ENCODE results near the gene SCO2. TPM values are rescaled to one million over a fixed set of nuclear protein-coding genes. Genes with fewer than 3 reads are reported as not detected.

The SCO2 gene
- total and polyA plus RNA-seq, 9 of the 15 experiments (the other 6 are each of a cell fraction or from before 2014, with no cell fraction given), result 0.34 to 4.0 (median 1.1) TPM; not detected in 3

GRCh38 chr22:50537765-50538164 is 12.4 kb upstream of the SCO2 start (continued):
- TF ChIP-seq, protein P1, sequence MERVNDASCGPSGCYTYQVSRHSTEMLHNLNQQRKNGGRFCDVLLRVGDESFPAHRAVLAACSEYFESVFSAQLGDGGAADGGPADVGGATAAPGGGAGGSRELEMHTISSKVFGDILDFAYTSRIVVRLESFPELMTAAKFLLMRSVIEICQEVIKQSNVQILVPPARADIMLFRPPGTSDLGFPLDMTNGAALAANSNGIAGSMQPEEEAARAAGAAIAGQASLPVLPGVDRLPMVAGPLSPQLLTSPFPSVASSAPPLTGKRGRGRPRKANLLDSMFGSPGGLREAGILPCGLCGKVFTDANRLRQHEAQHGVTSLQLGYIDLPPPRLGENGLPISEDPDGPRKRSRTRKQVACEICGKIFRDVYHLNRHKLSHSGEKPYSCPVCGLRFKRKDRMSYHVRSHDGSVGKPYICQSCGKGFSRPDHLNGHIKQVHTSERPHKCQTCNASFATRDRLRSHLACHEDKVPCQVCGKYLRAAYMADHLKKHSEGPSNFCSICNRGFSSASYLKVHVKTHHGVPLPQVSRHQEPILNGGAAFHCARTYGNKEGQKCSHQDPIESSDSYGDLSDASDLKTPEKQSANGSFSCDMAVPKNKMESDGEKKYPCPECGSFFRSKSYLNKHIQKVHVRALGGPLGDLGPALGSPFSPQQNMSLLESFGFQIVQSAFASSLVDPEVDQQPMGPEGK (CRISPR knock-in tag; IDR thresholded peaks at IDR 0.05; ENCODE audit: borderline replicate concordance), result no peak
- TF ChIP-seq YBX1 (IDR thresholded peaks at IDR 0.05), result no peak
- TF ChIP-seq, protein P2, sequence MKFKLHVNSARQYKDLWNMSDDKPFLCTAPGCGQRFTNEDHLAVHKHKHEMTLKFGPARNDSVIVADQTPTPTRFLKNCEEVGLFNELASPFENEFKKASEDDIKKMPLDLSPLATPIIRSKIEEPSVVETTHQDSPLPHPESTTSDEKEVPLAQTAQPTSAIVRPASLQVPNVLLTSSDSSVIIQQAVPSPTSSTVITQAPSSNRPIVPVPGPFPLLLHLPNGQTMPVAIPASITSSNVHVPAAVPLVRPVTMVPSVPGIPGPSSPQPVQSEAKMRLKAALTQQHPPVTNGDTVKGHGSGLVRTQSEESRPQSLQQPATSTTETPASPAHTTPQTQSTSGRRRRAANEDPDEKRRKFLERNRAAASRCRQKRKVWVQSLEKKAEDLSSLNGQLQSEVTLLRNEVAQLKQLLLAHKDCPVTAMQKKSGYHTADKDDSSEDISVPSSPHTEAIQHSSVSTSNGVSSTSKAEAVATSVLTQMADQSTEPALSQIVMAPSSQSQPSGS (CRISPR knock-in tag; IDR thresholded peaks at IDR 0.05), result no peak

GRCh38 chr22:50536226-50536625 is 10.8 kb upstream of the SCO2 start:
- Histone ChIP-seq H3K4me2 (ENCODE audit: insufficient read depth, low read length) (no peak overlapping the region), H3K9me1 (ENCODE audit: control insufficient read depth, insufficient read depth, low read length) (no peaks in the 10 kb centered on the region), H3K4me3 (no peak overlapping the region), H3K4me1 (replicated peaks in 1 of 2; ENCODE audit: control insufficient read depth in 2 of 2, insufficient read depth in 2 of 2, low read length in 2 of 2) (peaks cover 25% of the 10 kb centered on the region in 2 experiments), H3K9me3 (replicated peaks; ENCODE audit: control insufficient read depth, insufficient read depth, low read depth, low read length) (no peaks in the 10 kb centered on the region), H4K20me1 (replicated peaks; ENCODE audit: control insufficient read depth, insufficient read depth, low read length) (no peaks in the 10 kb centered on the region), H2AFZ (ENCODE audit: low read depth, low read length) (no peak overlapping the region), H3K36me3 (ENCODE audit: control insufficient read depth, insufficient read depth, low read length) (no peaks in the 10 kb centered on the region), H3K9ac (ENCODE audit: insufficient read depth in 1 of 2, low read depth in 2 of 2, low read length in 2 of 2) (no peak overlapping the region), H3K79me2 (ENCODE audit: control insufficient read depth, insufficient read depth, low read length) (no peaks in the 10 kb centered on the region), H3K27ac (ENCODE audit: extremely low read depth, low read depth, low read length) (no peak overlapping the region), H3K27me3 (ENCODE audit: control insufficient read depth in 2 of 2, insufficient read depth in 2 of 2, low read length in 2 of 2) (no peaks in the 10 kb centered on the region)
- ATAC-seq (no peak), DNase-seq (ENCODE audit: extremely low read depth in 1 of 4, low spot score in 3 of 4) (no peak), FAIRE-seq (no peak)
- ChIA-PET CTCF (ENCODE audit: low intra/inter-chr PET ratio) (no interaction called here), POLR2A (interaction anchor here (1.4 kb wide), 1 partner anchor 11 kb away, joined by 5 read pairs; the partner anchor contains the start of gene SCO2)
- in situ Hi-C loops (cut with MboI) (no loop called here), intact Hi-C loops (cut with micrococcal nuclease) (no loop called here)
- no TSS peak for BruUV-seq (replicated peaks)
- WGBS (ENCODE audit: insufficient coverage, low coverage, missing lambda C conversion rate), result 58% methylated on average over 2 of the region's 3 CpGs
- TF ChIP-seq PHB (CRISPR knock-in tag; IDR thresholded peaks at IDR 0.05), result no peak
- no peak for TF ChIP-seq ZNF830 (CRISPR knock-in tag; IDR thresholded peaks at IDR 0.05)
- TF ChIP-seq KAT7 (CRISPR knock-in tag; IDR thresholded peaks at IDR 0.05; ENCODE audit: borderline replicate concordance), result no peak
- no peak for TF ChIP-seq KAT8 (IDR thresholded peaks at IDR 0.05; ENCODE audit: low read depth)
- no peak for TF ChIP-seq HDAC2 (IDR thresholded peaks at IDR 0.05)
- TF ChIP-seq, protein P3, sequence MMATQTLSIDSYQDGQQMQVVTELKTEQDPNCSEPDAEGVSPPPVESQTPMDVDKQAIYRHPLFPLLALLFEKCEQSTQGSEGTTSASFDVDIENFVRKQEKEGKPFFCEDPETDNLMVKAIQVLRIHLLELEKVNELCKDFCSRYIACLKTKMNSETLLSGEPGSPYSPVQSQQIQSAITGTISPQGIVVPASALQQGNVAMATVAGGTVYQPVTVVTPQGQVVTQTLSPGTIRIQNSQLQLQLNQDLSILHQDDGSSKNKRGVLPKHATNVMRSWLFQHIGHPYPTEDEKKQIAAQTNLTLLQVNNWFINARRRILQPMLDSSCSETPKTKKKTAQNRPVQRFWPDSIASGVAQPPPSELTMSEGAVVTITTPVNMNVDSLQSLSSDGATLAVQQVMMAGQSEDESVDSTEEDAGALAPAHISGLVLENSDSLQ (IDR thresholded peaks at IDR 0.05), result no peak
- TF ChIP-seq ARID3B (CRISPR knock-in tag; IDR thresholded peaks at IDR 0.05; ENCODE audit: borderline replicate concordance), result no peak
- TF ChIP-seq NEUROD1 (IDR thresholded peaks at IDR 0.05; ENCODE audit: borderline replicate concordance, low read depth, low read length, partially characterized antibody), result no peak
- no peak for TF ChIP-seq SIX5 (IDR thresholded peaks at IDR 0.05; ENCODE audit: borderline replicate concordance in 1 of 2, insufficient read depth in 1 of 2, low read depth in 1 of 2, low read length in 2 of 2)
- TF ChIP-seq EP400 (IDR thresholded peaks at IDR 0.05), result no peak
- no peak for TF ChIP-seq TEAD2 (tag; IDR thresholded peaks at IDR 0.05)
- TF ChIP-seq ZNF766 (CRISPR knock-in tag; conservative IDR thresholded peaks at IDR 0.05), result no peak
- TF ChIP-seq SNRNP70 (optimal IDR thresholded peaks at IDR 0.05; ENCODE audit: low read depth, low read length), result no peak
- no peak for TF ChIP-seq HMG20A (CRISPR knock-in tag; conservative IDR thresholded peaks at IDR 0.05)
